Testis (tissue), 3 donors: Measurements from ENCODE around the gene PJA1. TPM values are rescaled to one million over a fixed set of nuclear protein-coding genes. Genes with fewer than 3 reads are reported as not detected.

ENCODE experiments used
- DNase-seq: peaks from one replicate; pipeline ENCODE4 v3.0.0-alpha.2; 2019
- H3K27ac ChIP-seq, 2 donors: fragments of 200-600 bp; sonication (generic); one replicate each; pipeline ENCODE4 v1.5.1; 2019
- H3K27me3 ChIP-seq: fragments of 200-600 bp; sonication (generic); one replicate; pipeline ENCODE4 v1.5.1; 2019
- H3K36me3 ChIP-seq: fragments of 200-600 bp; sonication (generic); one replicate; pipeline ENCODE4 v1.5.1; 2017; ENCODE audit warnings: low read depth; ENCODE audit errors: missing control alignments
- H3K4me1 ChIP-seq: fragments of 200-600 bp; sonication (generic); one replicate; pipeline ENCODE4 v1.5.1; 2019
- H3K4me3 ChIP-seq, 2 donors: fragments of 200-600 bp; sonication (generic); one replicate each; pipeline ENCODE4 v1.5.1; 2017 to 2019
- H3K9me3 ChIP-seq: fragments of 200-600 bp; sonication (generic); one replicate; pipeline ENCODE4 v1.5.1; 2017
- CTCF ChIP-seq, 3 experiments: fragments of 450-650 bp in 2 of 3; fragments of 200-600 bp in 1 of 3; sonication (generic) in 1 of 3; IDR thresholded peaks; one replicate each; pipeline ENCODE4 v1.5.1; 2016 to 2019; ENCODE audit warnings: antibody characterized with exemption in 3 of 3, mild to moderate bottlenecking in 2 of 3, moderate library complexity in 1 of 3
- POLR2A ChIP-seq: fragments of 450-650 bp; IDR thresholded peaks from one replicate; pipeline ENCODE4 v1.6.1; 2017; ENCODE audit warnings: antibody characterized with exemption, mild to moderate bottlenecking, moderate library complexity
- WGBS, 2 donors: methylation state at CpG; one replicate each; pipeline ENCODE4 v1.1.5; 2018; 5-methylcytosine and 5-hydroxymethylcytosine counted together
- intact Hi-C: fragments of 100-400 bp; cut with DNase I; formaldehyde crosslinking; loops from one replicate; pipeline ENCODE4 v1.15.1; 2023; ENCODE audit warnings: low total_unique reads
- polyA plus RNA-seq: library from polyadenylated mRNA; stranded (reverse); fragments of 350-450 nt; fragmentation: Illumina TruSeq; extraction: RNeasy Lipid Tissue Mini Kit (QIAGEN cat#74804); gene quantifications from one replicate; pipeline ENCODE4 v1.2.3, GENCODE V29; 2014; ENCODE audit warnings: low read depth, low replicate concordance; ENCODE audit not compliant: insufficient read depth
- total RNA-seq, 2 donors: library from RNA; depleted of rRNA; stranded (reverse); fragments of >200 nt; gene quantifications; one replicate each; pipeline ENCODE4 v1.2.3, GENCODE V29; 2016

Gene PJA1
- total and polyA plus RNA-seq, 3 donors from 2014 or later, result 56.6 to 101 (median 61.8) TPM

GRCh38 chrX:69148946-69149345 lies 16.3 kb downstream of the PJA1 start:
- DNase-seq, result no peak
- 60 to 88% methylated on average over 1 to 5 of the region's 5 CpGs for WGBS, 2 donors
- H3K9me3 ChIP-seq, result no peaks in the 10 kb centered on the region
- H3K4me1 ChIP-seq, result no peaks in the 10 kb centered on the region
- no peaks in the 10 kb centered on the region for H3K36me3 ChIP-seq
- intact Hi-C loops, result no loop called here
- H3K4me3 ChIP-seq, result no peak overlapping the region
- no peak overlapping the region for H3K27ac ChIP-seq
- H3K27me3 ChIP-seq, result no peaks in the 10 kb centered on the region
- TF ChIP-seq POLR2A, result no peak
- no peak for TF ChIP-seq CTCF (IDR thresholded peaks at IDR 0.05)

GRCh38 chrX:69146739-69147138 lies 18.5 kb downstream of the PJA1 start:
- Histone ChIP-seq H3K4me3 (no peak overlapping the region), H3K27me3 (no peaks in the 10 kb centered on the region), H3K27ac (no peak overlapping the region), H3K36me3 (no peaks in the 10 kb centered on the region), H3K4me1 (no peaks in the 10 kb centered on the region), H3K9me3 (no peaks in the 10 kb centered on the region)
- 83 to 96% methylated on average over 3 to 4 of the region's 4 CpGs for WGBS, 2 donors
- intact Hi-C loops, result no loop called here
- TF ChIP-seq CTCF (IDR thresholded peaks at IDR 0.05), result no peak
- no peak for TF ChIP-seq POLR2A
- DNase-seq, result no peak

GRCh38 chrX:69145714-69146113 lies 19.5 kb downstream of the PJA1 start:
- no peak for DNase-seq
- 90 to 93% methylated on average over 5 of the region's 5 CpGs for WGBS, 2 donors
- H3K27ac ChIP-seq, result no peak overlapping the region
- no peaks in the 10 kb centered on the region for H3K36me3 ChIP-seq
- no peaks in the 10 kb centered on the region for H3K9me3 ChIP-seq
- TF ChIP-seq CTCF (IDR thresholded peaks at IDR 0.05) (no peak), POLR2A (no peak)
- H3K4me1 ChIP-seq, result no peaks in the 10 kb centered on the region
- H3K4me3 ChIP-seq, result no peak overlapping the region
- intact Hi-C loops, result no loop called here
- H3K27me3 ChIP-seq, result no peaks in the 10 kb centered on the region

- no peak overlapping the region for H3K27ac ChIP-seq
- intact Hi-C loops, result no loop called here
- WGBS, 2 donors, result 75 to 90% methylated on average over 4 to 7 of the region's 7 CpGs
- H3K9me3 ChIP-seq, result no peaks in the 10 kb centered on the region
- no peaks in the 10 kb centered on the region for H3K4me1 ChIP-seq
- DNase-seq, result no peak
- no peaks in the 10 kb centered on the region for H3K27me3 ChIP-seq
- no peak overlapping the region for H3K4me3 ChIP-seq
- H3K36me3 ChIP-seq, result no peaks in the 10 kb centered on the region
- no peak for TF ChIP-seq POLR2A
- no peak for TF ChIP-seq CTCF (IDR thresholded peaks at IDR 0.05)
Measured at GRCh38 chrX:69144838-69145680, 20.2 kb downstream of the PJA1 start.

GRCh38 chrX:69143530-69143929 lies 21.7 kb downstream of the PJA1 start:
- intact Hi-C loops, result no loop called here
- Histone ChIP-seq H3K27ac (no peak overlapping the region), H3K27me3 (no peaks in the 10 kb centered on the region), H3K9me3 (no peaks in the 10 kb centered on the region), H3K4me3 (no peak overlapping the region), H3K4me1 (no peaks in the 10 kb centered on the region), H3K36me3 (no peaks in the 10 kb centered on the region)
- WGBS, 2 donors, result 95% methylated on average over 7 of the region's 7 CpGs; no CpG with 5 or more reads in 1 of the 2 donors
- TF ChIP-seq POLR2A (no peak), CTCF (IDR thresholded peaks at IDR 0.05) (no peak)
- no peak for DNase-seq
